ENCODE data around the gene PAX4.

The PAX4 gene

GRCh38 chr7:127600885-127601284 is 17.1 kb downstream of the PAX4 start:
- Histone ChIP-seq H3K27me3 (peaks cover 5% of the 10 kb centered on the region; the same call in 1 of the 2 replicates), H3K4me3 (ENCODE audit: low read depth, low read length) (no peak overlapping the region), H3K9me3 (no peaks in the 10 kb centered on the region; the same call in 1 of the 2 replicates), H3K36me3 (no peaks in the 10 kb centered on the region), H3K4me1 (no peaks in the 10 kb centered on the region)
- TF ChIP-seq CTCF (IDR thresholded peaks at IDR 0.05; ENCODE audit: low read depth, low read length), result no peak
- DNase-seq, result no peak

GRCh38 chr7:127598318-127598717 is 19.6 kb downstream of the PAX4 start:
- TF ChIP-seq CTCF (IDR thresholded peaks at IDR 0.05; ENCODE audit: low read depth, low read length), result peak; percentile 57
- H3K36me3 ChIP-seq, result no peaks in the 10 kb centered on the region
- no peak overlapping the region for H3K4me3 ChIP-seq (ENCODE audit: low read depth, low read length)
- H3K27me3 ChIP-seq, result peaks cover 5% of the 10 kb centered on the region; the same call in 1 of the 2 replicates
- DNase-seq, result peak; percentile 37
- H3K4me1 ChIP-seq, result no peaks in the 10 kb centered on the region
- H3K9me3 ChIP-seq, result no peaks in the 10 kb centered on the region; the same call in 1 of the 2 replicates

DNA sequence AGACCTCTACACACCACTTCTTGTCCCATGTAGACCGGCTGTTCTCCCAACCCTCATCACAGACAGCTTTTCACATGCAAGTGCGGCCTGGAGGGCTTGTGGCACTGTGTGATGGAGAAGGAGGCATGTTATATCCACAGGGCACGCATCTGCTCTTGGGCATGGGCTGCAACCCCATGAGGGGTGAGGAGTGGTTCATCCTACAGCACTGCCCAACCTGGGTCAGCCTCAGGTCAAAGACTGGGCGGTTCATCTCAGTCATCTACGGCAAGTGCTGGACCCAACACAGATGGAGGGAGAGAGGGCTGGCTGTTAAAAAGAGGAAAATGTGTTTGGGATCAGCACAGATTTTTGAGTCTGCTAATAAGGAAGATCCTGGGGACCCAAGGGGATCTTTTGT is 22.2 kb downstream of the PAX4 start:
- Histone ChIP-seq H3K36me3 (peaks cover 5% of the 10 kb centered on the region), H3K4me3 (ENCODE audit: low read depth, low read length) (no peak overlapping the region), H3K9me3 (no peaks in the 10 kb centered on the region), H3K4me1 (no peaks in the 10 kb centered on the region), H3K27me3 (no peaks in the 10 kb centered on the region; the same call in 1 of the 2 replicates)
- no peak for DNase-seq
- no peak for TF ChIP-seq CTCF (IDR thresholded peaks at IDR 0.05; ENCODE audit: low read depth, low read length)

DNA sequence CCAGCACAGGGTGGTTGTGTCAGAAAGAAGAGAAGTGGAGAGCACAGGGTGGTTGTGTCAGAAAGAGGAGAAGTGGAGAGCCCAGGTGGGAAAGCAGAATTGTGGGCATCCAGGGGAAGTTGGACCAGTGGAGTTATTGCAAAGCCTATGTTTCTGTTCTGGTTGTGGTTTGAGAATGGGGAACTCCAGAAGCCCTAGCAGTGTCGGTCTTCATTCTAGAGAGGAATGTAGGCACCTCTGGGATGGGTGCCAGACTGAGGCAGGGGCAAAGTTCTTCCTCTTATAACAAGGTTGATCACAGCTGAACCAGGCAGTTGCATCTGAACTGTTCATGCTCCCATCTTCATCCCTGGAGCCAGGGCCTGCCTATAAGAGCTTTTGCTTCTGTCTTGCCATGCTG is 23.5 kb downstream of the PAX4 start:
- Histone ChIP-seq H3K27me3 (no peaks in the 10 kb centered on the region), H3K9me3 (no peaks in the 10 kb centered on the region), H3K4me1 (no peaks in the 10 kb centered on the region), H3K4me3 (ENCODE audit: low read depth, low read length) (no peak overlapping the region), H3K36me3 (peaks cover 8% of the 10 kb centered on the region)
- TF ChIP-seq CTCF (IDR thresholded peaks at IDR 0.05; ENCODE audit: low read depth, low read length), result no peak
- no peak for DNase-seq

DNA sequence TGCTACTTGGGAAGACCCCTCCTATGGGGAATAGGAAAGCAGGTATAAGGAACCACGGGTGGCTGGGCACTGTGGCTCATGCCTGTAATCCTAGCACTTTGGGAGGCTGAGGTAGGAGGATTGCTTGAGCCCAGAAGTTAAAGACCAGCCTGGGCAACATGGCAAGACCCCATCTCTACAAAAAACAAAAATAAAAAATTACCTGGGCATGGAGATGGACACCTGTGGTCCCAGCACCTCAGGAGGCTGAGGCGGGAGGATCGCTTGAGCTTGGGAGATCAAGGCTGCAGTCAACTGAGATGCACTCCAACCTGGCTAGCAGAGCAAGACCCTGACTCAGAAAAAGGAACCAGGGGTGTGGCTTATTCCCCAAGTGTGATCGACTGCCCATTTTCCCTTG is 25.4 kb downstream of the PAX4 start:
- TF ChIP-seq CTCF (IDR thresholded peaks at IDR 0.05; ENCODE audit: low read depth, low read length), result no peak

GRCh38 chr7:127591591-127591990 is 26.4 kb downstream of the PAX4 start:
- no peaks in the 10 kb centered on the region for H3K27me3 ChIP-seq
- no peaks in the 10 kb centered on the region for H3K4me1 ChIP-seq
- H3K36me3 ChIP-seq, result peaks cover 8% of the 10 kb centered on the region
- H3K4me3 ChIP-seq (ENCODE audit: low read depth, low read length), result no peak overlapping the region
- H3K9me3 ChIP-seq, result no peaks in the 10 kb centered on the region
- no peak for TF ChIP-seq CTCF (IDR thresholded peaks at IDR 0.05; ENCODE audit: low read depth, low read length)
- no peak for DNase-seq

More for the DNA sequence above, 25.4 kb downstream of the PAX4 start:
- Histone ChIP-seq H3K4me1 (no peaks in the 10 kb centered on the region), H3K4me3 (ENCODE audit: low read depth, low read length) (no peak overlapping the region), H3K36me3 (peaks cover 8% of the 10 kb centered on the region), H3K27me3 (no peaks in the 10 kb centered on the region), H3K9me3 (no peaks in the 10 kb centered on the region)
- DNase-seq, result no peak

Measured in BE2C (cell line).